Fibroblast of mammary gland (primary cell): ENCODE measurements around the gene PDCD6IP.

Experiments used
- DNase-seq: peaks from one replicate; pipeline ENCODE4 v3.0.0-alpha.2; 2010; ENCODE audit warnings: low read depth
- H3K4me3 ChIP-seq: 2 replicates; pipeline ENCODE4 v1.5.1; 2011; ENCODE audit warnings: low read depth, mild to moderate bottlenecking, low read length, moderate library complexity; ENCODE audit not compliant: control insufficient read depth
- TF ChIP-seq, protein P1 (sequence below): conservative IDR thresholded peaks from 2 replicates; pipeline ENCODE4 v1.5.1; 2011; ENCODE audit warnings: low read depth, low read length, inconsistent platforms; ENCODE audit not compliant: control insufficient read depth, insufficient read depth

Gene PDCD6IP

DNA sequence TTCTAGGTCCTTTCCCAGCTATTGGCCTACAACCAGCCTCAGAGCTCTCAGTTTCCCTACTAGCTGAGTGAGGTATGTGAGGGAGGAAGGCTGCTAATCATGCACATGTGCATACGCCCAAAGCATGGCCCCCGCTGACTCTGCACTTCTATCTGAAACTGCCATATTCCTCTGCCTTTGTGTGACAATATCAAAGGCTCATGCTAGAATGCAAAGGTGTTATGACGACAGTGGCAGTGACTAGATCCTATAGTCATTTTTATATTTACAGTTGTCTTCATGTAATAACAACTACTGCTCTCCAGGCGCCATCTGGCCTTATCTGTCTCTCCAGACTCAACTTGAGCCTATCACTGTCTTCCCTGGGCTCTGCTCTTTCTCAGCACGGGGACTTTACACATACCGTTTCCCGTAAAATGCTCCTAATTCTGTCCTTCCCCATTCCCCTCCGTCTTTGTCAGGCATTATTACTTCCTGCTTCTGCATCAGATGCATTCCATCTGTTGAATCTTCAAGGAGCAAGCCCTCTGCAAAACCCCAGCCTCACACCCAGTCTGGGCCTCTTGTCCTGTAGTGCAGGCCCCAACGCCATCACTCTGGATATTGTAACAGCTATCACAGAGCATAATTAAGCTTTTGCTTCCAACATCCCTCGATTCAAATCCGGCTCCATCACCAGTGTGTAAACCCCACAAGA, 102.5 kb downstream of the PDCD6IP start:
- no peak overlapping the region for H3K4me3 ChIP-seq
- DNase-seq: no peak
- TF ChIP-seq, protein P1, sequence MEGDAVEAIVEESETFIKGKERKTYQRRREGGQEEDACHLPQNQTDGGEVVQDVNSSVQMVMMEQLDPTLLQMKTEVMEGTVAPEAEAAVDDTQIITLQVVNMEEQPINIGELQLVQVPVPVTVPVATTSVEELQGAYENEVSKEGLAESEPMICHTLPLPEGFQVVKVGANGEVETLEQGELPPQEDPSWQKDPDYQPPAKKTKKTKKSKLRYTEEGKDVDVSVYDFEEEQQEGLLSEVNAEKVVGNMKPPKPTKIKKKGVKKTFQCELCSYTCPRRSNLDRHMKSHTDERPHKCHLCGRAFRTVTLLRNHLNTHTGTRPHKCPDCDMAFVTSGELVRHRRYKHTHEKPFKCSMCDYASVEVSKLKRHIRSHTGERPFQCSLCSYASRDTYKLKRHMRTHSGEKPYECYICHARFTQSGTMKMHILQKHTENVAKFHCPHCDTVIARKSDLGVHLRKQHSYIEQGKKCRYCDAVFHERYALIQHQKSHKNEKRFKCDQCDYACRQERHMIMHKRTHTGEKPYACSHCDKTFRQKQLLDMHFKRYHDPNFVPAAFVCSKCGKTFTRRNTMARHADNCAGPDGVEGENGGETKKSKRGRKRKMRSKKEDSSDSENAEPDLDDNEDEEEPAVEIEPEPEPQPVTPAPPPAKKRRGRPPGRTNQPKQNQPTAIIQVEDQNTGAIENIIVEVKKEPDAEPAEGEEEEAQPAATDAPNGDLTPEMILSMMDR: no peak

DNA sequence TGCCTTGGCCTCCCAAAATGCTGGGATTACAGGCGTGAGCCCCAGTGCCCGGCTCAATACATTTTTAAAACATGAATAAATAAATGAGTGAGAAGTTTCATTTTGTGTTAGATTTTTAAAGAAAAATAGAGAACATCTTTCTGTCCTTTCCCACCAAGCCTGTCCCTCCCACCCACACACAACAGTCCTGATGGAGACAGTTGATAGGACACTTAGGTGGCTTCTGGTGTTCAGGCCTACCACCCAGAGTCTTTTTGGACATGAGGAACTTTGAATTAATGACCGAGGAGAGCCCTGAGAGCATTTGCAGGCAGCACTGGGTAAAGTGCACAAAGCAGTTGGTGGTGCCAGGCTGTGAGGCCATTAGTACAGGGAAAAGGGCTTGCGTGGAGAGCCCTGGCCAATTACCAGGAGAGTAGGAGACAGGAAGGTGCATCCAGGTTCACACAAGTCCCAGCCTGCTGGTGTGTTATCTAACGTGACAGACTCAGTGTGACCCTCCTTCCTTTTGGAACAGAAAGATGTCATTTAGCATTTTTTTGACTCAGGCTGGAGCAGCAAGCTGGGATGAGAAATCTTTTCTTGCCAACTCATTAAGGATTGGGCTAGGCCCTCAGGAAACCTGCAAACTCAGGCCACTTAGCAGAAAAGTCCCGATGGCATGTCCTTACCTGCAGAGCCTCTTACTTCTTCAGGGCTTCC, 103.6 kb downstream of the PDCD6IP start:
- no peak for DNase-seq
- H3K4me3 ChIP-seq: no peak overlapping the region
- TF ChIP-seq, protein P1: no peak

DNA sequence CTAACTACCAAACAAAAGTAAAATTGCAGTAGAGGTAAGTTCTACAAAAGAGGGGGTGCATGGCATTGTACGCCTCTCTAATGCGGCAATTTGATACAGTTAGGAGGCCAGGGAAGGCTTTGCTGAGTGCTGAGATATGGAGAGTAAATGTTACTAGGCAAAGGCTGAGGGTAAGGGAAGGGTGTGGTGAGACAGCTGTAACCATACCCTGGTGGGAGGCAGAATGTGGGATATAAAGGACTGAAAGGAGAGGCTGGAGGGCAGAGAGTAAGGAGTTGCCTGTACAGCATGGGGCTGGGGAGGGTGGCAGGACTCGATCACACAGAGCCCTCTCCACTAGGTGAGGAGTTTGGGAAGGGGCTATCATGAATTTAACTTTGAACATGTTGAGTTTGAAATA, 106.3 kb downstream of the PDCD6IP start:
- TF ChIP-seq, protein P1: no peak
- DNase-seq: no peak
- no peak overlapping the region for H3K4me3 ChIP-seq

GRCh38 chr3:33908250-33908851, 109.9 kb downstream of the PDCD6IP start:
- TF ChIP-seq, protein P1: no peak
- no peak overlapping the region for H3K4me3 ChIP-seq
- no peak for DNase-seq

DNA sequence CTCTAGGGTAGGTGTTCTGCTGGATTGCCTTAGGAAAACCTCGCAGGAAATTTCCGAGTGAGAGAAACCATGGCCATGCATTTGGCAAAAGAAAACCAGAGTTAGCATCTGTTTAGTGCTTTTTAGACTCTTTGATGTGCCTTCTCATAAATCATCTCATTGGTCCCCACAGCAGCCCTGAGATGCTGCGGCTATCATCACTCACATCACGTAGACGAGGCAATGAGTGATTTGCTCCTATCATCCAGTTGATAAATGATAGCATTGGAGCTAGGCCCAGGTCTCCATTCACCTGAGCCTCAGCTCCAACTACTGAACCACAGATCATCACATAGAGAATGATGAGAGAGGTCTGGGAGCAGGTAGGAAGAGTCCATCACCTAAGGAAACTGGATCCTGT, 111.1 kb downstream of the PDCD6IP start:
- DNase-seq: no peak
- TF ChIP-seq, protein P1: no peak
- no peak overlapping the region for H3K4me3 ChIP-seq

- no peak overlapping the region for H3K4me3 ChIP-seq
- TF ChIP-seq, protein P1: no peak
- no peak for DNase-seq
Measured at GRCh38 chr3:33910031-33910430, 111.6 kb downstream of the PDCD6IP start.
